ENCODE measurements around the gene ANKRD40.

DNA sequence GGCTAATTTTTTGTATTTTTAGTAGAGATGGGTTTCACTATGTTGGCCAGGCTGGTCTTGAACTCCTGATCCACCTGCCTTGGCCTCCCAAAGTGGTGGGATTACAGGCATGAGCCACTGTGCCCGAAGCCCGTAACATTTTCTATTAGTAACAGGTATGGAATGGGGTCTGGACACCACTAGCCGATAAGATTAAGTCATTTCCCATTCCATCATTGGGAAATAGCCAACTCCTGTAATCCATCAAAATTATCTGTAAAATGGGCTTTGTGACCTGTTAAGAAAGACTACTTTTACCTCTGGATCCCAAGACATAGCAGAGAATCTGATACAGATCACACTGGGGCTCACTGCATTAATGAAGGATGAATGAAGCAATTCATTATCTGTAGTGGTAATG, 7.8 kb upstream of the ANKRD40 start:
- TF ChIP-seq, protein P1, sequence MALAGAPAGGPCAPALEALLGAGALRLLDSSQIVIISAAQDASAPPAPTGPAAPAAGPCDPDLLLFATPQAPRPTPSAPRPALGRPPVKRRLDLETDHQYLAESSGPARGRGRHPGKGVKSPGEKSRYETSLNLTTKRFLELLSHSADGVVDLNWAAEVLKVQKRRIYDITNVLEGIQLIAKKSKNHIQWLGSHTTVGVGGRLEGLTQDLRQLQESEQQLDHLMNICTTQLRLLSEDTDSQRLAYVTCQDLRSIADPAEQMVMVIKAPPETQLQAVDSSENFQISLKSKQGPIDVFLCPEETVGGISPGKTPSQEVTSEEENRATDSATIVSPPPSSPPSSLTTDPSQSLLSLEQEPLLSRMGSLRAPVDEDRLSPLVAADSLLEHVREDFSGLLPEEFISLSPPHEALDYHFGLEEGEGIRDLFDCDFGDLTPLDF (CRISPR knock-in tag; IDR thresholded peaks at IDR 0.05), result no peak
- TF ChIP-seq CTCF (IDR thresholded peaks at IDR 0.05) (no peak), ZNF396 (CRISPR knock-in tag; IDR thresholded peaks at IDR 0.05; ENCODE audit: borderline replicate concordance) (no peak)
